Measurements from ENCODE around the gene SPATA46. TPM values are rescaled to one million over a fixed set of nuclear protein-coding genes. Genes with fewer than 3 reads are reported as not detected.
A peak's percentile ranks its signal among the peaks of the same experiment; 100 is the strongest.

Gene SPATA46
- total RNA-seq, 1 donor from 2014 or later, result not detected

GRCh38 chr1:162397943-162398560 is 21.4 kb upstream of the SPATA46 start:
- Histone ChIP-seq H3K9me3 (replicated peaks) (no peaks in the 10 kb centered on the region), H3K36me3 (no peaks in the 10 kb centered on the region), H3K27me3 (ENCODE audit: low read depth) (peaks cover 58% of the 10 kb centered on the region), H3K4me3 (no peak overlapping the region), H3K27ac (replicated peaks) (no peak overlapping the region), H3K4me1 (no peaks in the 10 kb centered on the region)
- TF ChIP-seq CTCF (IDR thresholded peaks at IDR 0.05; ENCODE audit: borderline replicate concordance), result no peak
- no peak for DNase-seq
- intact Hi-C loops (cut with micrococcal nuclease), result no loop called here

- Histone ChIP-seq H3K4me1 (no peaks in the 10 kb centered on the region), H3K27me3 (ENCODE audit: low read depth) (peaks cover 59% of the 10 kb centered on the region), H3K36me3 (no peaks in the 10 kb centered on the region), H3K9me3 (replicated peaks) (no peaks in the 10 kb centered on the region), H3K4me3 (no peak overlapping the region), H3K27ac (replicated peaks) (no peak overlapping the region)
- TF ChIP-seq CTCF (IDR thresholded peaks at IDR 0.05; ENCODE audit: borderline replicate concordance), result no peak
- DNase-seq, result no peak
- intact Hi-C loops (cut with micrococcal nuclease), result no loop called here
Observed at GRCh38 chr1:162397039-162397448, 20.4 kb upstream of the SPATA46 start.

- Histone ChIP-seq H3K4me1 (no peaks in the 10 kb centered on the region), H3K27ac (replicated peaks) (no peak overlapping the region), H3K36me3 (no peaks in the 10 kb centered on the region), H3K9me3 (replicated peaks) (no peaks in the 10 kb centered on the region), H3K4me3 (no peak overlapping the region), H3K27me3 (ENCODE audit: low read depth) (peaks cover 59% of the 10 kb centered on the region)
- intact Hi-C loops (cut with micrococcal nuclease), result no loop called here
- no peak for TF ChIP-seq CTCF (IDR thresholded peaks at IDR 0.05; ENCODE audit: borderline replicate concordance)
- DNase-seq, result no peak
Observed at GRCh38 chr1:162396201-162396906, 19.7 kb upstream of the SPATA46 start.

- H3K27ac ChIP-seq (replicated peaks), result no peak overlapping the region
- DNase-seq, result no peak
- peaks cover 37% of the 10 kb centered on the region for H3K27me3 ChIP-seq (ENCODE audit: low read depth)
- peak; percentile 81 for TF ChIP-seq CTCF (IDR thresholded peaks at IDR 0.05; ENCODE audit: borderline replicate concordance)
- no peaks in the 10 kb centered on the region for H3K9me3 ChIP-seq (replicated peaks)
- no peaks in the 10 kb centered on the region for H3K36me3 ChIP-seq
- H3K4me3 ChIP-seq, result no peak overlapping the region
- intact Hi-C loops (cut with micrococcal nuclease), result loop anchor here (5.0 kb wide), 1 partner anchor 335 kb away; no protein-coding TSS in a partner anchor
- no peaks in the 10 kb centered on the region for H3K4me1 ChIP-seq
Observed at GRCh38 chr1:162391790-162392563, 15.3 kb upstream of the SPATA46 start.

GRCh38 chr1:162390396-162391185 is 13.9 kb upstream of the SPATA46 start:
- H3K4me1 ChIP-seq, result no peaks in the 10 kb centered on the region
- no peak for DNase-seq
- intact Hi-C loops (cut with micrococcal nuclease), result loop anchor here (5.0 kb wide), 1 partner anchor 333 kb away; no protein-coding TSS in a partner anchor
- H3K36me3 ChIP-seq, result no peaks in the 10 kb centered on the region
- H3K4me3 ChIP-seq, result no peak overlapping the region
- peaks cover 23% of the 10 kb centered on the region for H3K27me3 ChIP-seq (ENCODE audit: low read depth)
- no peaks in the 10 kb centered on the region for H3K9me3 ChIP-seq (replicated peaks)
- TF ChIP-seq CTCF (IDR thresholded peaks at IDR 0.05; ENCODE audit: borderline replicate concordance), result no peak
- no peak overlapping the region for H3K27ac ChIP-seq (replicated peaks)

All from left ventricle myocardium inferior (tissue), 1 donor.